Activated T-cell treated with anti-CD3 and anti-CD28 coated beads, Interleukin-2, amount 50 U/mL, for 1 hour (primary cell): ENCODE data around the gene CMTM1.

ENCODE experiments used
- DNase-seq: peaks from one replicate; pipeline ENCODE4 v3.0.0-alpha.2; 2020

The CMTM1 gene, protein sequence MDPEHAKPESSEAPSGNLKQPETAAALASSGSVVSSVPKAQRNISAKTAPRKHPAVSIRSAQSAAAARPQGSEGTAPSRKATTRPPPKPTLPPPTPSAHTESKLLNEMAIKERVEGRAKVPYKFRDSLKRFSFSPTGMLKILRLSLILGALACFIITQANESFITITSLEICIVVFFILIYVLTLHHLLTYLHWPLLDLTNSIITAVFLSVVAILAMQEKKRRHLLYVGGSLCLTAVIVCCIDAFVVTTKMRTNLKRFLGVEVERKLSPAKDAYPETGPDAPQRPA

DNA sequence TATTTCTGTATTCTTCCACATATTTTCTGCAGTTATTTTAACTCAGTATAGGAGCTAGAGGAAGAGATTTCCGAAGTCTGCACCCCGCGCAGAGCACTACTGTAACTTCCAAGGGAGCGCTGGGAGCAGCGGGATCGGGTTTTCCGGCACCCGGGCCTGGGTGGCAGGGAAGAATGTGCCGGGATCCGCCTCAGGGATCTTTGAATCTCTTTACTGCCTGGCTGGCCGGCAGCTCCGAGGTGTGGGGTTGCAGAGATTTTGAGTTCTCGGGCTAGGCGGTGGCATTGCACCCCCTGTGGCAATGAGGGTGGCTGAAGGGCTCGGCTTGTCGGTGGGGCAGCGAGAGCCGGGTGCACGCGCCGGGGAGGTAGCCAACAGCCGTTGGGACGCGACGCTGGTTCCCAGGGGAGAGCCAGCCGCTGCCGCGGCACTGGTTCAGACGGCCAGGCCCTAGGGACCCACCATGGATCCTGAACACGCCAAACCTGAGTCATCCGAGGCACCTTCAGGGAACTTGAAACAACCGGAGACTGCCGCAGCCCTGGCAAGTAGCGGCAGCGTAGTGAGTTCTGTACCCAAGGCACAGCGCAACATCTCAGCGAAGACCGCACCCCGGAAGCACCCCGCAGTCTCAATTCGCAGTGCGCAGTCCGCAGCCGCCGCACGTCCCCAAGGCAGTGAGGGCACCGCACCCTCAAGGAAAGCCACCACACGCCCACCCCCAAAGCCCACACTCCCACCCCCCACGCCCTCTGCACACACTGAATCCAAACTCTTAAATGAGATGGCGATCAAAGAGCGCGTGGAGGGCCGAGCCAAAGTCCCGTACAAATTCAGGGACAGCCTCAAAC, at the start of gene CMTM1:
Gene CMTM1 (plus strand): TSS at position 389 of the 851 bp plus-strand sequence. CDS start 75 bp downstream, at position 464.
- no peak for DNase-seq

DNA sequence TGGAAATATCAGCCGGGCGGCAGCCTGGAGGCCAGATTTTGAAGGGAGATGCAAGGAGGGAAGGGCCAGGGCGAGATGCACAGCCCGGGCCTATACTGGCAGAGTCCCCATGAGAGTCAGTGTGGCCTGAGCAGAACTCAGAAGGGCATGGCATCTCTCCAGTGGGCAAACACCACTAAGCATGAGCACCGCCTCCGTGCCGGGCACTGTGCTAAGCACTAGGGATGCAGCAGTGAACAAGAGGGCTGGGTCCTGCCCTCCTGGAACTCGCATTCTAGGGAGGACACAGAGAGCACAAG, 49.8 kb upstream of the CMTM1 start:
- DNase-seq, result no peak

DNA sequence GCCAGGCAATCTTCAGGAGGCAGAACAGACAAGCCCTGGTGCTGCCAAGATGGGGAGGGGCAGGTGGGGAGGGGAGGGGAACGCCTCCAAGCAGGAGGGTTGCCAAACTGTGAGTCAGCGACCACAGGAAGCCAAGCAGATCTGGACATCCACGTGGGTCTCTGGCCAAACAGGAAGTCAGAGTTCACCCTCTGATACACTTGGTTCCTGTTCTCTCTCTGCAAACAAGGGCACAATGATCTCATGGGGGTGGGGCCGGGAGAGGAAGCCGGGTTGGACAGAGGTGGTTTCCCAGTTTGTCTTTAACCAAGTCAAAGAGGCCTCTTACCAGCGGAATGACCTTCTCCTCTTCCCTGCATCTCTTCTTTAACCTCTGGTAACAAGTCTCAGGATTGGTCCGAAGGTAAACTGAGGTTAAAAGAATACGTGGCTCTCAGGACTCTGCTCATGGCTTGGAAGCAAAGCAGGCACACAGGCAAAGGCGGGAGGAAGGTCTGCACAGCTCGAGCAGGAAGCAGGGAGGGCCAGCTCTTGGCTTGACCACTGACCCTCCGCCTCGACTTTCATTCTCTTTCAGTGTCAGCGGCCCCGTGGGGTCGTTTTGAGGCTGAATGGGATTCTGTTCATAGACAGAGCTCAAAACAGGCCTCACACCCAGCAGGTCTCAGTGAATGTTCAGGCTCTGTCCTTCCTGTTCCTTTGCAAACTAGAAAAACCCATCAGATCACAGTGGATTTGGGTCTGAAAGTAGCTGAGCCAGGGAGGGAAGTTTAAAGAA, 49.2 kb upstream of the CMTM1 start:
- peak; percentile 71 for DNase-seq

DNA sequence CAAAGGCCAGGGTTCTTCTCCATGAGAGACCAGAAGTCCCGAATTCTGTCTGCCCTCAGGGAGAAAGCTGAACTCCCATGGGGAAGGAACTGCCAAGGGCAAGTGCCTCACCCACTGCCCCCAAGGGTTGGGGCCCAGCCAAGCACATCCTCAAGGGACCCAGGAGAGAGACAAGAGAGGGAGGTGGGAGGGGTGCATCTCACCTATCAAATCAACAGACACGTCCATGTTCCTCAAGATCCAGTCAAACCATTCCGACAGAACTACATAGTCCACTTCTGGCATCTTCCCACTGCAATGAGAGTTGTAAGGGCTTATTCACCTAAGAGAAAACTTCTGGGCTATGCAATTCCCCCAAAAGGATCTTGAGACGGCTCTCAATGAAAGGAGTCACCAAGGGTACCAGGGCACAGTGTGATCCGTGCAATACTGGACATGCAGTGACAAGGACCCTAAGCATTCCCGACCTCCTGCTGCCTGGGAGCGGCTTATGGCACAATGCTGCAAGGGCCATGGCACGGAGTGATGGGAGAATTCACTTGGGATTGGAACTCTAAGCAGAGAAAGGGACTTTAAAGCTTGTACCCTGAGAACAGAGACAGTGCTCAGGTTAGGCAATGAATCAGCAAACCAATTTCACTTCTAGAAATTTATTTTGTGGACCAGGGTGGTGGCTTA, 48.5 kb upstream of the CMTM1 start:
- DNase-seq, result no peak

DNA sequence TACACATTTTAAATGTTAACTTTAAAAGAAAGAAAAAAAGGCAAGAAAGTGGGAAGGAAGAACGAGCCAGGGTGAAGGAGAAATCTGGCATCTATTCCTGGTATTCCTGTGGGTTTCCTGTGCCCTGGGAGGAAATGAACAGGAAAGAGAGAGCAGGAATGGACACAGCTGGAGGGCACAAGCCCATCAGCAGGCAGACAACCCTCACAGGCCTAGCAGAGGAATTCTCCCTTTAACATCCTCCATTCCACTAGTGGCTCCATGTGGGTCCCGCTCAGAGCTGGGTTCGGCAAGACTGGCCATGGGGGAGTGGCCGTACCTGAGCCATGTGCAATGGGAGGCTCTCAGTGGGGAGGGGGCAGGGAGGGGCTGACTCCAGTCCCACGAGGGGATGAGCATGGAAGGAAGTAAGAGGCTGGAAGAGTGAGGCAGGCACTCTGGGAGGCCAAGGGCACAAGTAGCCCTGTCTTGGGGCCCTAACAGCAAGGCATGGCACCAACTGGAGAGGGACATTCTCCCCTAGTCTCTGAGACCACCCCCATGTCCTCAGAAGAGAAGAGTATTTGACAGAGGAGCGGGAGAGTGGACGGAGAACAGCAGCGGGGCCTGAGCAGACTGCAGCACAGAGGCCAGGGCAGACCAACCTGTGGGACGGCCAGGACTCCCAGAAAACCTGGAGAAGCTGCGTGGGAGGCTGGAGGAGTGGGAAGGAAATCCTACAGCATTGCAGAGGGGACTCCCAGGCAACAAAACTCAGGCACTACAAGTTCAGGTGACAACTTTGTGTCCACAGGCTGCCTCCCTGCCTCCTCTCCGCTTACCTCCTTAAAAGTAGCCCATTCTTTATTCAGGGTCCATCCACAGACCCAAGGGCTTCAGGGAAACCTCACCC, 46.5 kb upstream of the CMTM1 start:
- no peak for DNase-seq

DNA sequence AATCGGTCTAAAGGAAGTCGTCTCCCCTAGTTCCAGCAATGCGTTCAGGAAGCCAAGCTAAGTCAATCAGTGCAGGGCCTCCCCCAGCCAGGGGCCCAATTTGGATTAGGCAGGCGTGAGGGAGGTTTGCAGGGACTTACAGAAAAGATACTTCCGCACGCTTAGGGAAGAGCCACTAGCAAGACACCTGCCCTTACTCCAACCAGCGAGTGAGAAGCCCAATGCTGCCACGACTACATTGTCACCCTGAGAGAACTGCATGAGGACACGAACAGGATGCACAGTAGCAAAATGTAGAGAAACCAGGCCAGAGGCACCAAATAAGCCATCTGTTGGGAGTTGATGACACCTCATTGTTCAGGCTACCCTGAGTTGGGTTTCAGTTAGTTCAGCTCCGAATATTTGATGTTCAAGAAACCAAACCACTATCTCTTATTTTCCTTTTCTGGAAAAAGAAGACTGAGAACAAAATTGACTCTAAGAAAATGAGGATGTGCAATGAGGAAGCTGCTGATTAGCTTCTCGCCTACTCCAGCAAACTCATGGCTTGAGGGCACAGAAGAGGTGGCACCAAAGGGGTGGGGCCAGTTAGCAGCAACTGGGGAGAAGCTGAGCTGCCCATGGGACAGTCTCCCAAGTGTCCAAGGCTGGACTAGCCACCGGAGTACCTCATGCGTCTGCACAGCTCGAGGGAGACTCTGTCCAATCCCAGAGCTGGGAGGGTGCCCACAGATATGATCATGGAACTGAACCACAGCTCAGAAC, 45.7 kb upstream of the CMTM1 start:
- no peak for DNase-seq

DNA sequence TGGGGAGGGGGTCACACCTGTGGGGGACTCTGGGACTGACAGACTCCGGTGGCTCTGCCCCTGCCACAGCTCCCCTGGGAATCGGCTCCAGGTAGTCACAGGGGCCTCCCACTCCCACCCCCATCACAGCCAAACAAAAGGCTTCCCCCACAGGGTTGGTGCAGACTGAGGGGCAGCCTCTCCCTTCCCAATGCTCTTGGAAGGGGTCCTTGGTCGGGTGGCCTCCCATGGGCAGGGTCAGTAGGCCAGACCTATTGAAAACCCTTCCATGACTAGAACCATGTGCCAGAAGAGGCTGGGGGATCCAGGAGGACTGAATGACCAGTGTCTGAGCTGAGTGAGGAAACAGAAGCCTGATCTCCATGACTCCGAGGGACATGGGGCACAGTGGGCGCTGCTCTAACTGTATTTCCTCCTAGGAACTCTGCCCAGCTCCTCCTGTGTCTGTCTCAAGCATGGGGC, 45.0 kb upstream of the CMTM1 start:
- DNase-seq, result no peak

DNA sequence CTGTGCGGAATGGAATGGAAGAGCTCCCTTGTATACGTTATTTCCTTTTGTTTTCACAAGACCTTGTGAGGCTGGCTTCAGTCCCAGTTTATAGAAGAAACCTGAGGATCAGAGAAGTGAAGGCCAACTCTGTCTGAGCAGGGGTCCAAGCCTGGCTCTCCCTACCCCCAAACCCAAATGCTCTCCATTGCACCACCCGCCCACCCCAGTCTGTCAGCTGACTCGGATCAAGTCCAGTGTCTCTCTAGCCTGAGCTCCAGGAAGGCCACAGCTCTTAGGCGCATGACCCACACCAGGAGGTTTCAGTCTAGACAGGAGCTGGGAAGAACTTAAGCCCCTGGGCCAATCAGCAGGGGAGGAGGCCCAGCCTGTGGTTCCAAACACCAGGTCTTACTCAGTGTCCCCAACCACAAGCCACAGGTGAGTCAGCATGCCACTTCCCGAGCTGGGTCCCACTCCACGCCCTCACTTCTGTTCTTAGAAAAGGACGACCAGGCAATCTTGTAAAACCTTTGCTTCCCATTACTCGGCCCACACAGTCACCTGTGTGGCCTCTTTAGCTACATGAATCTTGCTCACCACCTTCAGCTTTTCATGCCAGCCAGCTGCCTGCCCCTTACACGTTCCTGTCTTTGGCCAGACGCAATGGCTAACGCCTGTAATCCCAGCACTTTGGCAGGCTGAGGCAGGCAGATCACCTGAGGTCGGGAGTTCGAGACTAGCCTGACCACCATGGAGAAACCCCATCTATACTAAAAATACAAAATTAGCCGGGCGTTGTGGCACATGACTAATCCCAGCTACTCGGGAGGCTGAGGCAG, 44.1 kb upstream of the CMTM1 start:
- peak; percentile 84 for DNase-seq

DNA sequence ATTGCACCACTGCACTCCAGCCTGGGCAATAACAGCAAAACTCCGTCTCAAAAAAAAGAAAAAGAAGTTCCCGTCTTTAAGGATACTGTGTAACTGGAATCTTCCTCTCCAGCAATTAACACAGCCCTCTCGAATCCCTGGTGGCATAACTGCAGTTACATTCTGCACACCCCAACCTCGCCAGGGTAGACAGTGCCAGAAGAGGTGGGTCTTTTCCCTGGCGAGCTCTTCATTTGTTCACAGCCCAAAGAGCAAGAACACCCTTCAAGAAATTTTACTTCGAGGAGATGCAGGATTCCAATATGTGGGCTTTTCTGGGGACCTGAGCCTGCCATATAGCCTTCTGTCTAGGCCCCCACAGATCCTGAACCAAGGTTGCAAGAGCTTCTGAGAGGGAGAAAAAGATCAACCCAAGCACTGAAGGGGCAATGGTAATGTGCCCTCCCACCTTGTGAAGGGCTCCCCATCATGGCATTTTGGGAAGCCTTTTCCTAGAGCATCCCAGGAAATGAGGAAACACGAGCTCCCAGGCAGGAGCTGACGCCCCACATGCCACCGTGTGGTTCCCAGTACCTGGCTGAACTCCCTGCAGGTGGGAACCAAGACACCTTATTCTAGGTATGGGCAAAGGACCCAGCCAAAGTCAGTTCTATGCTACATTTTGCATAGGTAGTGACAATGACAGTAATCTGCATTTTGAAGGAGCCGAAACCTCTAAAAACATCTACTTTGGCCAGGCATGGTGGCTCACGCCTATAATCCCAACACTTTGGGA, 43.2 kb upstream of the CMTM1 start:
- DNase-seq, result no peak

DNA sequence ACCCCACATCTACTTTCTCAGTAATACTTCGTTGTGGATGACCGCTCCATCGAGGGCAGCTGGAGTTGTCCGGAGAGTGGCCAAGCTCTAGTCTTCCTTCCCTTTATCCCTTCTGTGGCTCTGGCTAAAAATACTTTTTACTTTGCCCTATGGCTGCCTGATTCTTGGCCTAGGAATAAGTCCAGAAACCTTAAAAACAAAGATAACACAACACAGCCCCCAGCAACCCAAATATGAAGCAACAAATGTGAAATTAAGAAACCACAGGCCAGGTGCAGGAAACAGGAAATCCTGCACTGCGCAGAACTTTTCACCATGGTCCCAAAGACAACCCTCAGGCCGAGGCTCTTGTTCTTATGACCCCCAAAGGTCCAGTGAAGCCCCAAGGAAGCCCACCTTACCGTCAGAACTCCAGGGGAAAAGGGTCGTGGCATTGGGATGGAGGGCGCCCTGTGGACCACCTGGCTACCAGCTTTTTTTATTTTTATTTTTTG, 42.3 kb upstream of the CMTM1 start:
- DNase-seq, result peak; percentile 42

DNA sequence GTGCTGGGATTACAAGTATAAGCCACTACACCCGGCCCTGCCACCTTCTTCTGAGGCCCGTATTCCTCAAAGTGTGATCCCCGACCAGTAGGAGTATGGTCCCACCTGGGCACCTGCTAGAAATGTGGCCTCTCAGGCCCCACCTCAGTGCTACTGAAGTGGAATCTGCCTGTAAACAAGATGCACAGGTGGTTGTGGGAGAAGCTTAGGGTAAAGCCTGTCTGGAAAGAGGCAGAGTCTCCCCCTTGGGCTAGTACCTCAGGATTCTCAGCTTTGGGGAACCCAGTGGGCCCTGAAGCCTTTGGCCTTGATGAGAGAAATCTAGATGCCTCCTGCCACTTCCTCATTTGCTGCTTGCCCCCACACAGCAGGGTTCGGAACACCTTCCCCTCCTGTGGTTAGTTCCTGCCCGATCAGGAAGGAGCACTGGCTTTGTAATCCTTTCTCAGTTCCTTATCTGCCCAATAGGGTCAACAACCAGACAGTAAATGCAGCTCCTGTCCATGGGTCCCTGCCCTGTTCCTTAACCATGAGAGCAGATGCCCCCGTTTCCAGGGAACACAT, 41.6 kb upstream of the CMTM1 start:
- DNase-seq, result no peak

DNA sequence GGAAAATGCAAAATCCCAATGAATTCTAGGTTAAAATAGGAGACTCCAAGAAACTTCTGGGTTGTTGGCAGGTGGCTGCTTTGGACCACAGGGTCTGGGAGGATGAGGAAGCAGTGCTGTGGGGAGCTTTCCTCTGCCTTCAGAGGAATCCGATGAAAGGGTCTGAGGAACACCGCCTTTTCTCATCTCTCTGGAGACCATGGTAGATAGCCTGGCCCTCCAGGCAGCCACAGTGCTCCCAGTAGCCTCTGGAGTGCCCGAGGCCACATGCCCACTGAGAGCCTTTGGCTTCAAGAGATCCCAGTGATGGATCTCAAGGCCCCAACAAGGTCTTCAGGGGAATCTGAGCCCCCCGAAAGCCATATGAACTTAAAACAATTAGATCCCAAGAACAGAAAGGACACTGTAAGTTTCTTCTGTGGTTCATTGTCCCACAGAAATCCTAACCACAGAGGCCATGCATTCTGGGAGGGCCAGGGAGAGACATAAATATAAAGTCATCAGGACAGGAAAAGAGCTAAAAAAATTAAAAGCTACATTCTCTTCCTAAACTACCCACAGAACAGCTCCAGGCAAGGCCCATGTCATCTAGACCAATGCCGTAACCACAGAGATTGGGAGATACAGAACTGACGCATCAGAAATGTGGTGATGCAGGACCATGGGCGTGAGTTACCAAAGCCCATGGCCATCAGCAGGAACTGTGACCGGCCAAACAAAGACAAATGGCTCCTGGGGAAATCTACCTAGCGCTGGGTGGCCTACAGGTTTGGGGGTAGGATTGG, 40.7 kb upstream of the CMTM1 start:
- no peak for DNase-seq

DNA sequence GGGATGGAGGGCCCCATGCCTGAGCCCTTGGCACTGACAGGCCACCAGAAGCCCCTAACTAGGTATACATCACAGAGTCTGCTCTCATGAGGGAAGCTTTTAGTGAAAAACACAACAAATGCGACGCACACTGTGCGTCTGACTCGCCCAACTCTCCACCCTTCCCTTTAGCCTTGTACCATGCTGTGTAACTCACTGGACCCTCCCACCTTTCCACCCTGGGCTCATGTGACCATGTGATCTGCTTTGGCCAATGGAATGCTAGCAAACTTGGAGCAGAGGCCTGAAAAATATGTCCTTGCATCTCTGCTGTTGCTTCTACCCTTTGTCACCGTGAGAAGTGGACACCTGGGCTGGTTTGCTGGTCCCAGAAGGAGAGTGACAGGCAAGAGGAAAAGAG, 37.9 kb upstream of the CMTM1 start:
- no peak for DNase-seq

DNA sequence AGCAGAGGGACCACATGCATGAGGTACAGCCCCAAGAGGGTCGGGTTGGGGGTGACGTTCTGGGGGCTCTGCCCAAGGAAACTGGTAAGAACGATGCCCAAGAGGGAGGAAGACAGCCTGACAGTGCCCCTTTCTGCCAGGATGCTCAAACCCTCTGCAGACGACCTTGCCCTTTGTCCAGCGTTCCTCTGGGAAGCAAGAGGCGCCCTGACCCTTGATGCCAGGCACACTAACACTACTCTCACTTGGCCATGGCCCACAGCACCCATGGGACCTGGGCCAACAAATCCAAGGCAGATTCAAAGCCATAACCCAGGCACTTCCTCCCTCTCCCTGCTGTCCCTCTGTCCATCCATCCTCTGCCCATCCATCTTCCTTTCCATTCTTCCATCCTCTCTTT, 36.8 kb upstream of the CMTM1 start:
- no peak for DNase-seq

DNA sequence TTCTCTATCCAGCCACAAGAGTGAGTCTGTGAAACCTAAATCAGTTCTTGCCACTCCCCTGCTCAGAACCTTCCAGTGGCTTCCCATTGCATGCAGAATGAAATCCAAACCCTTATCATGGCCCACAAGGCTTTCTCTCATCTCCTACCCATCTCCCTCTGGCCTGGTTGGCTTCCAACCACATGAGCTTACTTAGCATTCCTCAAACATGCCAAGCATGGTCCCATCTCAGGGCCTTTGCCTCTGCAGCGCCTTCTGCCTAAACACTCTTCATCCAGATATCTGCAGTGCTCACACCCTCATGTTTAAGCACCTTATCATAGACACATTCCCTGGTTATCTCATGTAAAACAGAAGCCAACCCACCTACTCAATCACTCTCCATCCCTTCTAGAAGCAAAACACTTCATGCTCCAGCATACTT, 31.9 kb upstream of the CMTM1 start:
- DNase-seq, result no peak

DNA sequence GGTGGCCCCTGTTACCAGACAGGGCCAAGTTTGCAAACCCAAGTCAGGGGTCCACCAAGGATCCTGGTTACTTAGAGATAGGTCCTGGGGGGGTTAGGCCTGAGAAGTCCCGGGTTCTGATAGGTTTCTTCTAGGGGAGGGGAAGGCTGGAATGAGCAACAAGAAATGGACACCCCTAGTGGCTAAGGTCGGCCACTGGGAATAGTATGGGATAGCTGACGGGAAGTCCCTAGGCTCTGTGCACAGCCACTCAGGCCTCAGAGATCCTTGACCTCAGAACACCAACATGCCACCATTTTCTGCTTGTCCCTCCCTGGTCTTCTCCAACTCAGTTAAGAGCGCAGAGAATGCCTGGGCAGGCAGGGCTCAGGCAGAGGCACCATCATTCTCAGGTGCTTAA, 29.7 kb upstream of the CMTM1 start:
- DNase-seq, result no peak

DNA sequence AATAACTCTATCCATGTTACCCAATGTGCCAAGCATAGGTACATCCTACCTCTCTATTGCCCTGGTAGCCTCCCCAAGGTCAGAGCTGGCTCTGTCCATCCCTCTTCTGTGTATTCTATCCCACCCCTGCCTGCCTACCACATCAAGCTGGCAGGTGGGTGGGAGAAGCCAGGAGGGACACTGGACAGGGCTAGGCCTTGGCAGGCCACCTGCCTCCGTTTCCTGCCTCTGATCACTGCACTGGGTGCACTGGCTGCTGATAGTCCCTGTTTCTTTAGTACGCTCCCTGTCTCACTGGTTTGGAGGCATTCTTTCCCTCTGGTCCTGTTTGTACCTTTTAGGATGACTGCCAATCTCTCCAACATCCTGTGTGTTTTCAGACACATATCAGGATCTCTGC, 29.0 kb upstream of the CMTM1 start:
- no peak for DNase-seq

DNA sequence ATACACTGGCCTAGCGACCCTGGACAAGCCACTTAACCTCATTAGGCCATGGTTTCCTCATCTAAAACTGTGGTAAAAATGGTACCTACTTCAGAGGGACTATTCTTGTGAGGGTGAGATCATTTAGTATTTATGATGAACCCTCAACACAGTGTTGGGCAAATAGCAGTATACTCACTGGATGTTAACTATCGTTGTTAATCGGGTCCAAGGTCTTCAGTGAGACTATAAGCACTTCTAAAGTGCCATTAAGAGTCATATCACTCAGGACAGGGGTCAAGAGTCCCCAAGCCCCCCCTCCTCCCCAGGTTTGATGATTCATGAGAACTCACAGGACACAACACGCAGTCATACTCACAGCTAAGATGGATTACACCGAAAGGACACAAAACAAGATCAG, 27.3 kb upstream of the CMTM1 start:
- no peak for DNase-seq
